GM12878 (cell line): ENCODE measurements around the gene COL23A1. TPM values are rescaled to one million over a fixed set of nuclear protein-coding genes. Genes with fewer than 3 reads are reported as not detected.

ENCODE experiments used
- ASH2L ChIP-seq: fragments of 300-600, 200-600 bp; sonication (generic); IDR thresholded peaks from 2 replicates; pipeline ENCODE4 v1.6.1; 2017; ENCODE audit warnings: low read depth, mild to moderate bottlenecking, borderline replicate concordance
- CBFB ChIP-seq: IDR thresholded peaks from 2 replicates; pipeline ENCODE4 v1.6.1; 2016; ENCODE audit warnings: antibody characterized with exemption, low read depth
- FOXM1 ChIP-seq: IDR thresholded peaks from 2 replicates; pipeline ENCODE4 v1.6.1; 2012; ENCODE audit warnings: low read depth, mild to moderate bottlenecking, inconsistent platforms, low read length, moderate library complexity
- IKZF2 ChIP-seq, 2 experiments: fragments of 450-650 bp; IDR thresholded peaks; 2 replicates each; pipeline ENCODE4 v1.6.1; 2017; ENCODE audit warnings: mild to moderate bottlenecking in 2 of 2, moderate library complexity in 2 of 2
- JUNB ChIP-seq: IDR thresholded peaks from 2 replicates; pipeline ENCODE4 v1.6.1; 2016; ENCODE audit warnings: antibody characterized with exemption, mild to moderate bottlenecking
- KLF5 ChIP-seq: fragments of 450-650 bp; IDR thresholded peaks from 2 replicates; pipeline ENCODE4 v1.6.1; 2014; ENCODE audit warnings: mild to moderate bottlenecking; ENCODE audit not compliant: partially characterized antibody
- NFYB ChIP-seq: IDR thresholded peaks from 2 replicates; pipeline ENCODE4 v1.6.1; 2011; ENCODE audit warnings: low read depth, mild to moderate bottlenecking, low read length, improper control_type of control experiment, moderate library complexity; ENCODE audit not compliant: insufficient read depth
- NRF1 ChIP-seq: conservative IDR thresholded peaks from 2 replicates; pipeline ENCODE4 v1.6.1; 2011; ENCODE audit warnings: mild to moderate bottlenecking, low read depth, low read length, improper control_type of control experiment
- POLR2AphosphoS5 ChIP-seq: IDR thresholded peaks from 2 replicates; pipeline ENCODE4 v1.6.1; 2011; ENCODE audit warnings: mild to moderate bottlenecking, low read length, inconsistent platforms
- RELA ChIP-seq: fragments of 450-650 bp; IDR thresholded peaks from 2 replicates; pipeline ENCODE4 v1.8.0; 2014; ENCODE audit warnings: borderline replicate concordance; ENCODE audit not compliant: partially characterized antibody
- REST ChIP-seq: IDR thresholded peaks from 2 replicates; pipeline ENCODE4 v1.6.1; 2012; ENCODE audit warnings: mild to moderate bottlenecking, low read depth, low read length
- SKIL ChIP-seq: fragments of 450-650 bp; IDR thresholded peaks from 2 replicates; pipeline ENCODE4 v1.6.1; 2017; ENCODE audit warnings: mild to moderate bottlenecking, low read depth, inconsistent platforms; ENCODE audit not compliant: poor library complexity, severe bottlenecking
- SUZ12 ChIP-seq: fragments of 200-600 bp; sonication (generic); IDR thresholded peaks from one replicate; pipeline ENCODE4 v1.6.1; 2018; ENCODE audit warnings: antibody characterized with exemption, mild to moderate bottlenecking; ENCODE audit not compliant: unreplicated experiment
- TAF1 ChIP-seq: IDR thresholded peaks from 2 replicates; pipeline ENCODE4 v1.6.1; 2011; ENCODE audit warnings: mild to moderate bottlenecking, low read depth, low read length, borderline replicate concordance
- TARDBP ChIP-seq: IDR thresholded peaks from 2 replicates; pipeline ENCODE4 v1.6.1; 2016; ENCODE audit warnings: borderline replicate concordance
- ZBED1 ChIP-seq: IDR thresholded peaks from 2 replicates; pipeline ENCODE4 v1.6.1; 2016; ENCODE audit warnings: borderline replicate concordance
- ZSCAN29 ChIP-seq: fragments of 450-650 bp; IDR thresholded peaks from 2 replicates; pipeline ENCODE4 v1.6.1; 2017; ENCODE audit warnings: mild to moderate bottlenecking, moderate library complexity
- polyA plus RNA-seq, 11 experiments: library from polyadenylated mRNA; depleted of rRNA in 4 of 11; unstranded in 6 of 11; stranded (reverse) in 5 of 11; fragments of >200 nt; fragmentation: Nextera tagmentation in 4 of 11; fragmentation: Illumina TruSeq in 1 of 11; extraction: Ambion mirVana in 4 of 11; extraction: Trizol in 1 of 11; gene quantifications; 1 replicate in 1 of 11; 2 replicates in 10 of 11; pipeline versions ENCODE4 v1.2.1 to v1.2.3, GENCODE V29; 2011 to 2016; ENCODE audit warnings: inconsistent platforms in 2 of 11, missing spikeins in 2 of 11, low read depth in 1 of 11
- total RNA-seq, 4 experiments: library from RNA; depleted of rRNA in 3 of 4; stranded (reverse); fragments of >200 nt in 3 of 4; fragmentation: Illumina TruSeq in 1 of 4; extraction: Trizol in 1 of 4; gene quantifications; 2 replicates each; pipeline versions ENCODE4 v1.2.1 to v1.2.3, GENCODE V29; 2013 to 2021

The COL23A1 gene
- total and polyA plus RNA-seq, 10 of the 15 experiments (the other 5 are each of a cell fraction or from before 2014, with no cell fraction given) = 0.03 to 0.83 (median 0.09) TPM; not detected in 5

- peak; percentile 80; the same call in 1 of the 2 replicates for TF ChIP-seq TAF1
- TF ChIP-seq NFYB = no peak
- TF ChIP-seq SUZ12 = no peak
- peak; percentile 50 for TF ChIP-seq NRF1
- no peak for TF ChIP-seq FOXM1
- 0 out of 2 replicates have a peak, but pooled peaks have one; percentile 39 for TF ChIP-seq TARDBP
- TF ChIP-seq CBFB = peak; percentile 37; the same call in 1 of the 2 replicates
- TF ChIP-seq REST = 0 out of 2 replicates have a peak, but pooled peaks have one; percentile 24
- TF ChIP-seq KLF5 = peak; percentile 65
- TF ChIP-seq RELA = peak; percentile 65
- 0 out of 4 replicates have a peak, but pooled peaks of 1 of the 2 experiments have one; percentile 23 for TF ChIP-seq IKZF2 (IDR thresholded peaks at IDR 0.05)
- TF ChIP-seq ASH2L = peak; percentile 70
- no peak for TF ChIP-seq ZSCAN29
- no peak for TF ChIP-seq JUNB
- no peak for TF ChIP-seq SKIL
- TF ChIP-seq POLR2AphosphoS5 = peak; percentile 97
- 0 out of 2 replicates have a peak, but pooled peaks have one; percentile 24 for TF ChIP-seq ZBED1
Observed at GRCh38 chr5:178626484-178627258, 36.5 kb upstream of the COL23A1 start, which contains the start of gene CLK4 (continued).
